ENCODE results near the gene TFRC.
"Not testable (repeated sequence)": the region's sequence is repeated elsewhere in the genome, so short reads cannot be mapped to it uniquely, and the experiment has no call there.

Gene TFRC

GRCh38 chr3:196081834-196082618 is at the start of gene TFRC:
TSS of gene TFRC (minus strand) at chr3:196082090. CDS start at chr3:196077099, 4,991 bp downstream.
- peaks cover 36% of the 10 kb centered on the region for H3K4me1 Mint-ChIP-seq

DNA sequence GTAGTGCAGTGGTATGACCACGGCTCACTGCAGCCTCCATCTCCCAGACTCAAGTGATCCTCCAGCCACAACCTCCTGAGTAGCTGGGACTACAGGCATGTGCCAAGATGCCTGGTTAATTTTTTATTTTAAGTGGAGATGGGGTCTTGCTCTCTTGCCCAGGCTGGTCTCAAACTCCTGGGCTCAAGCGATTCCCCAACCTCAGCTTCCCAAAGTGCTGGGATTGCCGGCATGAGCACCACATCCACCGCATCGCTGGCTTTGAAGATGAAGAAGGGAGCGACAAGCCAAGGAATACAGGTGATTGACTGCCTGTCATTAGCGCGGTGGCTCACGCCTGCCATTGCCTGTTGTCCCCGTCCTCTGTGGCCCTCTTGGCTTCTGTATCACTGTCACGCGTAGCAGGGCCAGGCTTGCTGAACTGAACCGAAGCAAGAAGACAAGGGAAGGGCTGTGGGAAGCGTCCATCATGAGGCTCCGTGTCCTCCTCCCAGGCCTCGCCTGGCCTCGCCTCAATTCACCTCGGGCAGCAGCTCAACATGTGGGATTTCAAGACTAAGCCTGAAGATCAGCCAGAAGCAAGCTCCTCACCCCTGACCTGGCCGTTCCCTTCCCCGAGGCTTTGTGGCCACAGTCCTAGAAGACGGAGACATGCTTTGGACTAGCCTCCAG is 46.4 kb upstream of the TFRC start:
- Mint-ChIP-seq H3K36me3 (no peaks in the 10 kb centered on the region), H3K27ac (no peak overlapping the region), H3K27me3 (no peaks in the 10 kb centered on the region), H3K4me1 (peaks cover 9% of the 10 kb centered on the region), H3K4me3 (no peak overlapping the region), H3K9me3 (no peaks in the 10 kb centered on the region)

More at GRCh38 chr3:196081834-196082618, at the start of gene TFRC:
- peak within 1 kb of the TSS; percentile 94 for H3K27ac Mint-ChIP-seq
- H3K36me3 Mint-ChIP-seq = peaks cover 7% of the 10 kb centered on the region
- H3K9me3 Mint-ChIP-seq = no peaks in the 10 kb centered on the region
- no peaks in the 10 kb centered on the region for H3K27me3 Mint-ChIP-seq
- H3K4me3 Mint-ChIP-seq = peak within 1 kb of the TSS; percentile 98

- H3K4me1 Mint-ChIP-seq = peaks cover 14% of the 10 kb centered on the region
- H3K36me3 Mint-ChIP-seq = no peaks in the 10 kb centered on the region
- no peaks in the 10 kb centered on the region for H3K9me3 Mint-ChIP-seq
- no peak overlapping the region for H3K27ac Mint-ChIP-seq
- H3K27me3 Mint-ChIP-seq = no peaks in the 10 kb centered on the region
- H3K4me3 Mint-ChIP-seq = no peak overlapping the region
These were observed 45.6 kb upstream of the TFRC start for GRCh38 chr3:196127308-196128040.

DNA sequence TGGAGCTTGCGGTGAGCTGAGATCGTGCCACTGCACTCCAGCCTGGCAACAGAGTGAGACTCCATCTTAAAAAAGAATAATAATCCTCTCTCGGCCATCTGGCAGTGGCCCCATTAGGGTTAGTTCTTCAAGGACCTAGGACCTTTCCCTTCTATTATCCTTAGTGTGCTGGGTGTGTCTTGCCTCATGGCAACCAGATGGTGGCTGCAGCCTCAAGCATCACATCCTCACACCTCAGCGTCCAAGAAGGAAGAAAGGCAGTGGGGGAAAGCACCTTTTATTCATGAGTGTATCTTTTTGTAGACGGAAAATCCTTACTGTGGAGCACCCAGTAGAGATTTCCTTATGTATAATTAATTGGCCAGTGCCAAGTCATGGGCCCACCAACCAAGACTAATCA is 42.7 kb upstream of the TFRC start:
- Mint-ChIP-seq H3K4me1 (peaks cover 31% of the 10 kb centered on the region), H3K9me3 (no peaks in the 10 kb centered on the region), H3K4me3 (no peak overlapping the region), H3K27ac (no peak overlapping the region), H3K36me3 (no peaks in the 10 kb centered on the region), H3K27me3 (no peaks in the 10 kb centered on the region)

DNA sequence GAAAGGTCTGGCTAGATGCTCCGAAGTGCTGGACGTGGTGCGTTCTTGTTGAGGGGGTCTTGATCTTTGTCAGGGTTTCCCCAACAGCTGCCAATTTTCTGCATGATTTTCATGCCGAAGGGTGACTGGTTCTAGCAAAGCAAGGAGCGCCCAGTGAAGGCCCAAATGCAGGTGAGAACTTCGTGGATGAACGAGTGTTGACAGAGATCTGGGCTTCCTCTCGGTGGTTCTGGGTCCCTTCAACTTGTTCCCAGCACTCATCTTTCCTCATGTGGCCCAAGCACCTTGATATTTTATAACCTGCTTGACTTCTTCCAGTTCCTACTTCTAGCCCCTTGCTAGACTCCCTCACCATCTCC is 40.8 kb upstream of the TFRC start:
- H3K4me3 Mint-ChIP-seq = no peak overlapping the region
- no peak overlapping the region for H3K27ac Mint-ChIP-seq
- H3K27me3 Mint-ChIP-seq = no peaks in the 10 kb centered on the region
- H3K4me1 Mint-ChIP-seq = peaks cover 31% of the 10 kb centered on the region
- no peaks in the 10 kb centered on the region for H3K36me3 Mint-ChIP-seq
- no peaks in the 10 kb centered on the region for H3K9me3 Mint-ChIP-seq

- Mint-ChIP-seq H3K36me3 (no peaks in the 10 kb centered on the region), H3K9me3 (no peaks in the 10 kb centered on the region), H3K27ac (no peak overlapping the region), H3K27me3 (no peaks in the 10 kb centered on the region), H3K4me3 (no peak overlapping the region), H3K4me1 (peaks cover 26% of the 10 kb centered on the region)
These were observed 40.3 kb upstream of the TFRC start for GRCh38 chr3:196122021-196122687.

DNA sequence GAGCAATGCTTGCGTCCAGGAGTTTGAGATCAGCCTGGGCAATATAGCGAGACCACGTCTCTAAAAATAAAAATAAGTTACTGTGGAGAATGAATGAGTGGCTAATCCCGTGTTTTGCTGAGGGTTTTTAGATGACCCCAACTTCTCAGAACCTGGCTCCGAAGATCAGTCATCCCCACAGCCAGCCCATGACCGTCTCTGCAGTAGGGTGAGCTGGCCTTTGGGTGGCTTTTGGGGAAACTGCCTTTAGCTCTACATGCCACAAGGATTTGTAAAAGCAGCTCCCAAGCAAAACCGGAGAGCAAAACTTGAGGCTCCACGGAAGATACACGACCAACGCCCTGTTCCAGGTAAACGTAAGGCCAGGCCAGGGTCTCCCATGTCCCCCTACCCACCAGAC is 39.2 kb upstream of the TFRC start:
- Mint-ChIP-seq H3K4me3 (no peak overlapping the region), H3K27ac (no peak overlapping the region), H3K27me3 (no peaks in the 10 kb centered on the region), H3K4me1 (peaks cover 22% of the 10 kb centered on the region), H3K9me3 (no peaks in the 10 kb centered on the region), H3K36me3 (no peaks in the 10 kb centered on the region)

DNA sequence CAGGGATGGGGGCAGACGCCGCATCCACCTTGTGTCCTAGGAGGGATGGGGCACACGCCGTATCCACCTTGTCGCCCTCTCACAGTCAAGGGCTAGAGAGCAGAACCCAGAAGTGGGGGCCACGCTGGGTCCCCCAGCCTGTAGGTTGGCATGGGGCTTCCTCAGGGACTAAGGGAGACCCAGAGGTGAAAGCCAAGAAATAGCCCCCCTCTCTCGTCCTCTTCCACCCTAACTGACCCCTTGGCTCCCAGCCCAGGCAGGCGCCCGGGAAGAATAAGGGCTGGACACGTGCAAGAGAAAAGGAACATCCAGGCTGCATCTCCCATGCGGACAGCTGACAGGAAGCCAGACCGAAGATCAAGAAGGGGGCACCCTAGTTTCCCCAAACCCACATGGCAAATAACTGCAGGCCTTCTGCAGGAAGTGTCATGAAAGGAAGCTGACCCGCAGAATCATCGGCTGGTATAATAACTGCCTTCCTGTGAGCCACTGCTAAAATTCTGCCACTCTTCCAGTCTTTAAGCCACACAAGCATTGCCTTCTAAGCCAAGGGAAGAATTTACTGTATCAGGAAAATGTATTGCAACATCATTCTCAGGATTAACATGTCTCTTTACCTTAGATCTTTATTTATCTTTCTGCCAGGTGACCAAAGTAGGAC is 38.5 kb upstream of the TFRC start:
- H3K4me3 Mint-ChIP-seq = no peak overlapping the region
- no peaks in the 10 kb centered on the region for H3K36me3 Mint-ChIP-seq
- no peaks in the 10 kb centered on the region for H3K27me3 Mint-ChIP-seq
- H3K9me3 Mint-ChIP-seq = no peaks in the 10 kb centered on the region
- no peak overlapping the region for H3K27ac Mint-ChIP-seq
- H3K4me1 Mint-ChIP-seq = peaks cover 22% of the 10 kb centered on the region

- Mint-ChIP-seq H3K27ac (no peak overlapping the region), H3K36me3 (no peaks in the 10 kb centered on the region), H3K4me1 (peaks cover 22% of the 10 kb centered on the region), H3K9me3 (no peaks in the 10 kb centered on the region), H3K4me3 (no peak overlapping the region), H3K27me3 (no peaks in the 10 kb centered on the region)
These were observed 35.9 kb upstream of the TFRC start for GRCh38 chr3:196117809-196118208.

- Mint-ChIP-seq H3K9me3 (no peaks in the 10 kb centered on the region), H3K36me3 (no peaks in the 10 kb centered on the region), H3K4me1 (peaks cover 20% of the 10 kb centered on the region), H3K27me3 (no peaks in the 10 kb centered on the region), H3K27ac (no peak overlapping the region), H3K4me3 (no peak overlapping the region)
These were observed 33.8 kb upstream of the TFRC start for GRCh38 chr3:196115678-196116083.

DNA sequence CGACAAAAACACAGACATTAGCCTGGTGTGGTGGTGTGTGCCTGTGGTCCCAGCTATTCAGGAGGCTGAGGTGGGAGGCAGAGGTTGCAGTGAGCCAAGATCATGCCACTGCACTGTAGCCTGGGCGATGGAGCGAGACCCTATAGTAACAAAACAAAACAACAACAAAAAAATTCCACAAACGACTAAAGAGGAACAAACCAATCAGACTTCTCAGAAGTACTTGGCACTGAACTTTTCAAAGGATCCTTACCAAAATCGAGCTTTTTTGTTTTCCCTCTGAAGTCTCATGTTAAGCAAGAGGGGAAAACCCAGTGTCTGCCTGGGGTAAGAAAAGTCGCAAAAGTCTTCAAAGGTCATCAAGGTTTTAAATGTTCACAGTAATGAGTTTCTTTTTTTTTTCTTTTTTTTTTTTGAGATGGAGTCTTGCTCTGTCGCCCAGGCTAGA is 30.1 kb upstream of the TFRC start:
- no peak overlapping the region for H3K4me3 Mint-ChIP-seq
- no peaks in the 10 kb centered on the region for H3K9me3 Mint-ChIP-seq
- H3K4me1 Mint-ChIP-seq = peaks cover 17% of the 10 kb centered on the region
- no peaks in the 10 kb centered on the region for H3K36me3 Mint-ChIP-seq
- no peaks in the 10 kb centered on the region for H3K27me3 Mint-ChIP-seq
- peak overlapping the region; percentile 59 for H3K27ac Mint-ChIP-seq

DNA sequence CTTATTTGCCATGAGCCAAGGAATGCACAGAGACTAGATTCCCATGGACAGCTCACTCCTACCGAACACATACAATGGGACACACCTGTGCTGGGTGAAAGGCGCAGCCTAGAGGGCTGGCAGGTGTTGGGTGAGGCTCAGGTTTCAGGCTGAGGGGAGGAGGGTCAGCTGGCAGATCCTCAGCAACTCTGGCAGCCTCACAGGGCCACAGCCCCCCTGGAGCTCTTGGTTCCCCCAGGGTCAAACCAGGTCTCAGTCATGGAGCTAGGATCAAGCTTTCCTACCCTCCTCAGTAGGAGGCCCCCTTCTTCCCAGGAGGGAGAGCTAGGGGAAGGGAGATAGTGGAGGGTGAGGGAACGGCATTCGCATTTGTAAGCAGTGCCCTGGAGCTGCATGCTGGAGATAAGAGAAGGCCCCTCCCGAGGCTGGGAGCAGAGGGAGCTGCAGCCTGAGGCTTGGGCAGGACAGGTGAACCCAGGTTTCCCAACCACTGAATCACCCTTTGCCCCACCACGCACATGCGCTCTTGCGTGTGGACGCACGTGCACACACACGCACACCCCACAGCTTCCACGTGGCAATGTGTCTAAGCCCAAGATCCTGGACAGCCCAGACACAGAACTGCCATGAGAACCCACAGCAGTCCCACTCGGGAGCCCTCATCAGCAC is 26.3 kb upstream of the TFRC start:
- Mint-ChIP-seq H3K27ac (no peak overlapping the region), H3K4me3 (no peak overlapping the region), H3K4me1 (peaks cover 17% of the 10 kb centered on the region), H3K27me3 (no peaks in the 10 kb centered on the region), H3K36me3 (no peaks in the 10 kb centered on the region), H3K9me3 (no peaks in the 10 kb centered on the region)

DNA sequence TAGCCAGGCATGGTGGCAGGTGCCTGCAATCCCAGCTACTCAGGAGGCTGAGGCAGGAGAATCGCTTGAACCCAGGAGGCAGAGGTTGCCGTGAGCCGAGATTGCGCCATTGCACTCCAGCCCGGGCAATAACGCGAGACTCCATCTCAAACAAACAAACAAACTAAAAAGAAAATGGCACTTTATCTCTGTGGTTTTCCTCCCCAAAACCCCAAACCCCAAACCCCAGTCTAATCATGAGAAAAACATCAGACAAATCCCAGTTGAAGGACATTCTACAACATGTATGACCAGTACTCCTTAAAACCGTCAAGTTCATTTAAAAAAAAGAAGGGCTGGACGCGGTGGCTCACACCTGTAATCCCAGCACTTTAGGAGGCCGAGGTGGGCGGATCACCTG is 22.8 kb upstream of the TFRC start:
- H3K4me1 Mint-ChIP-seq, H3K36me3 Mint-ChIP-seq, H3K27ac Mint-ChIP-seq, H3K4me3 Mint-ChIP-seq, H3K9me3 Mint-ChIP-seq, H3K27me3 Mint-ChIP-seq: not testable (repeated sequence)

DNA sequence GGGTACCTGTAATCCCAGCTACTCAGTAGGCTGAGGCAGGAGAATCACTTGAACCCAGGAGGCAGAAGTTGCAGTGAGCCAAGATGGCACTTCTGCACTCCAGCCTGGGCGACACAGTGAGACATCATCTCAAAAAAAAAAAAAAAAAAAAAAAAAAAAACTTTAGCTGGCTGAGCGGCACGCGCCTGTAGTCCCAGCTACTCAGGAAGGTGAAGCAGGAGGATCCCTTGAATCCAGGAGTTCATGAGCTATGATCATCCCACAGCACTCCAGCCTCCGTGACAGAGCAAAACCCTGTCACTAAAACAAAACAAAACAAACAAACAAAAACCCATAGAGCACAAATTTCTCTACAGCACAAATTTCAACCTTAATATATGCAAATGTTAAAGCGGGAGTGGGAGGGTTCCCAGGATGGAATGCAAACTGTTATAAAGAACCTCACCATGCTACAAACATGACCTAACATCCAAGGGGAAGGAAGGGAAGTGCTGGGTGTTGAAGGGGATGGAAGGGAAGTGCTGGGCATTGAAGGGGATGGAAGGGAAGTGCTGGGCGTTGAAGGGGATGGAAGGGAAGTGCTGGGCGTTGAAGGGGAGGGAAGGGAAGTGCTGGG is 16.6 kb upstream of the TFRC start:
- H3K4me1 Mint-ChIP-seq = peaks cover 16% of the 10 kb centered on the region
- not testable (repeated sequence) for H3K27me3 Mint-ChIP-seq, H3K36me3 Mint-ChIP-seq, H3K4me3 Mint-ChIP-seq, H3K9me3 Mint-ChIP-seq
- peak overlapping the region; percentile 89 for H3K27ac Mint-ChIP-seq

Measured in activated naive CD4-positive, alpha-beta T cell treated with anti-CD3 and anti-CD28 coated beads, Interleukin-2, amount 50 U/mL, for 24 hours (primary cell).